H1 (cell line): ENCODE results near the gene ANKRD17.

Source experiments
- CTCF ChIP-seq, 3 experiments: IDR thresholded peaks; 1 replicate in 2 of 3; 2 replicates in 1 of 3; pipeline versions ENCODE4 v1.5.1 to v1.6.1; 2011; ENCODE audit warnings: low read length in 3 of 3, mild to moderate bottlenecking in 3 of 3, inconsistent platforms in 2 of 3, low read depth in 1 of 3, moderate library complexity in 1 of 3; ENCODE audit not compliant: insufficient read depth in 1 of 3; ENCODE audit errors: control extremely low read depth in 1 of 3
- POLR2A ChIP-seq, 2 experiments: IDR thresholded peaks; 1 replicate in 1 of 2; 2 replicates in 1 of 2; pipeline ENCODE4 v1.6.1; 2011; ENCODE audit warnings: low read depth in 2 of 2, low read length in 2 of 2, mild to moderate bottlenecking in 2 of 2; ENCODE audit errors: control extremely low read depth in 1 of 2
- SIN3A ChIP-seq, 2 experiments: IDR thresholded peaks in 1 of 2; conservative IDR thresholded peaks in 1 of 2; 2 replicates each; pipeline ENCODE4 v1.6.1; 2011 to 2012; ENCODE audit warnings: low read length in 2 of 2, improper control_type of control experiment in 1 of 2, low read depth in 1 of 2, mild to moderate bottlenecking in 1 of 2

GRCh38 chr4:73133784-73134183 lies 124.8 kb downstream of the ANKRD17 start:
- TF ChIP-seq CTCF (IDR thresholded peaks at IDR 0.05; ENCODE audit: control extremely low read depth in 1 of 3, insufficient read depth in 1 of 3, low read depth in 1 of 3, low read length in 3 of 3) = no peak
- no peak for TF ChIP-seq POLR2A (IDR thresholded peaks at IDR 0.05; ENCODE audit: control extremely low read depth in 1 of 2, low read depth in 2 of 2, low read length in 2 of 2)
- no peak for TF ChIP-seq SIN3A (conservative IDR thresholded peaks at IDR 0.05 in 1 of 2, IDR thresholded peaks at IDR 0.05 in 1 of 2; ENCODE audit: low read depth in 1 of 2, low read length in 2 of 2)
